Sigmoid colon (tissue), 4 donors: Measurements from ENCODE around the gene FCHO1.

ENCODE experiments used
- EP300 ChIP-seq, 4 donors: sonication (generic); formaldehyde crosslinking; IDR thresholded peaks; one replicate each; pipeline ENCODE4 v1.6.1; 2017; ENCODE audit warnings: antibody characterized with exemption in 4 of 4
- POLR2A ChIP-seq, 2 donors: fragments of 450-650 bp; IDR thresholded peaks; one replicate each; pipeline ENCODE4 v1.6.1; 2016; ENCODE audit warnings: antibody characterized with exemption in 2 of 2, mild to moderate bottlenecking in 2 of 2, moderate library complexity in 2 of 2
- POLR2AphosphoS5 ChIP-seq, 4 donors: sonication (generic); formaldehyde crosslinking; IDR thresholded peaks; one replicate each; pipeline ENCODE4 v1.6.1; 2017; ENCODE audit warnings: antibody characterized with exemption in 4 of 4
- TF ChIP-seq, protein P1 (sequence below), 4 experiments: fragments of 450-650 bp in 3 of 4; fragments of 200-600 bp in 1 of 4; IDR thresholded peaks; one replicate each; pipeline ENCODE4 v1.5.1; 2016 to 2019; ENCODE audit warnings: antibody characterized with exemption in 4 of 4, mild to moderate bottlenecking in 3 of 4, moderate library complexity in 2 of 4

DNA sequence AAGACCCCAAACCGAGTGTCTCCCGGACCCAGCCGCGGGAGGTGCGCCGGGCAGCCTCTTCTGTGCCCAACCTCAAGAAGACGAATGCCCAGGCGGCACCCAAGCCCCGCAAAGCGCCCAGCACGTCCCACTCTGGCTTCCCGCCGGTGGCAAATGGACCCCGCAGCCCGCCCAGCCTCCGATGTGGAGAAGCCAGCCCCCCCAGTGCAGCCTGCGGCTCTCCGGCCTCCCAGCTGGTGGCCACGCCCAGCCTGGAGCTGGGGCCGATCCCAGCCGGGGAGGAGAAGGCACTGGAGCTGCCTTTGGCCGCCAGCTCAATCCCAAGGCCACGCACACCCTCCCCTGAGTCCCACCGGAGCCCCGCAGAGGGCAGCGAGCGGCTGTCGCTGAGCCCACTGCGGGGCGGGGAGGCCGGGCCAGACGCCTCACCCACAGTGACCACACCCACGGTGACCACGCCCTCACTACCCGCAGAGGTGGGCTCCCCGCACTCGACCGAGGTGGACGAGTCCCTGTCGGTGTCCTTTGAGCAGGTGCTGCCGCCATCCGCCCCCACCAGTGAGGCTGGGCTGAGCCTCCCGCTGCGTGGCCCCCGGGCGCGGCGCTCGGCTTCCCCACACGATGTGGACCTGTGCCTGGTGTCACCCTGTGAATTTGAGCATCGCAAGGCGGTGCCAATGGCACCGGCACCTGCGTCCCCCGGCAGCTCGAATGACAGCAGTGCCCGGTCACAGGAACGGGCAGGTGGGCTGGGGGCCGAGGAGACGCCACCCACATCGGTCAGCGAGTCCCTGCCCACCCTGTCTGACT, 24.1 kb upstream of the FCHO1 start:
- TF ChIP-seq, protein P1, sequence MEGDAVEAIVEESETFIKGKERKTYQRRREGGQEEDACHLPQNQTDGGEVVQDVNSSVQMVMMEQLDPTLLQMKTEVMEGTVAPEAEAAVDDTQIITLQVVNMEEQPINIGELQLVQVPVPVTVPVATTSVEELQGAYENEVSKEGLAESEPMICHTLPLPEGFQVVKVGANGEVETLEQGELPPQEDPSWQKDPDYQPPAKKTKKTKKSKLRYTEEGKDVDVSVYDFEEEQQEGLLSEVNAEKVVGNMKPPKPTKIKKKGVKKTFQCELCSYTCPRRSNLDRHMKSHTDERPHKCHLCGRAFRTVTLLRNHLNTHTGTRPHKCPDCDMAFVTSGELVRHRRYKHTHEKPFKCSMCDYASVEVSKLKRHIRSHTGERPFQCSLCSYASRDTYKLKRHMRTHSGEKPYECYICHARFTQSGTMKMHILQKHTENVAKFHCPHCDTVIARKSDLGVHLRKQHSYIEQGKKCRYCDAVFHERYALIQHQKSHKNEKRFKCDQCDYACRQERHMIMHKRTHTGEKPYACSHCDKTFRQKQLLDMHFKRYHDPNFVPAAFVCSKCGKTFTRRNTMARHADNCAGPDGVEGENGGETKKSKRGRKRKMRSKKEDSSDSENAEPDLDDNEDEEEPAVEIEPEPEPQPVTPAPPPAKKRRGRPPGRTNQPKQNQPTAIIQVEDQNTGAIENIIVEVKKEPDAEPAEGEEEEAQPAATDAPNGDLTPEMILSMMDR (IDR thresholded peaks at IDR 0.05) = no peak
- no peak for TF ChIP-seq POLR2AphosphoS5 (IDR thresholded peaks at IDR 0.05)
- TF ChIP-seq EP300 (IDR thresholded peaks at IDR 0.05) = no peak
- no peak for TF ChIP-seq POLR2A (IDR thresholded peaks at IDR 0.05)
